Fibroblast of lung (primary cell): ENCODE results near the gene HPCAL1.

Experiments
- EZH2 ChIP-seq: IDR thresholded peaks from 2 replicates; pipeline ENCODE4 v1.5.1; 2012; ENCODE audit warnings: low read length, control low read depth, mild to moderate bottlenecking; ENCODE audit errors: missing control alignments
- TF ChIP-seq, protein P1 (sequence below), 2 donors: IDR thresholded peaks in 1 of 2; conservative IDR thresholded peaks in 1 of 2; 1 replicate in 1 of 2; 2 replicates in 1 of 2; pipeline ENCODE4 v1.5.1; 2011 to 2012; ENCODE audit warnings: low read length in 2 of 2, control low read depth in 1 of 2, inconsistent platforms in 1 of 2, low read depth in 1 of 2, mild to moderate bottlenecking in 1 of 2

GRCh38 chr2:10321622-10322021 lies 18.9 kb downstream of the HPCAL1 start:
- TF ChIP-seq, protein P1, sequence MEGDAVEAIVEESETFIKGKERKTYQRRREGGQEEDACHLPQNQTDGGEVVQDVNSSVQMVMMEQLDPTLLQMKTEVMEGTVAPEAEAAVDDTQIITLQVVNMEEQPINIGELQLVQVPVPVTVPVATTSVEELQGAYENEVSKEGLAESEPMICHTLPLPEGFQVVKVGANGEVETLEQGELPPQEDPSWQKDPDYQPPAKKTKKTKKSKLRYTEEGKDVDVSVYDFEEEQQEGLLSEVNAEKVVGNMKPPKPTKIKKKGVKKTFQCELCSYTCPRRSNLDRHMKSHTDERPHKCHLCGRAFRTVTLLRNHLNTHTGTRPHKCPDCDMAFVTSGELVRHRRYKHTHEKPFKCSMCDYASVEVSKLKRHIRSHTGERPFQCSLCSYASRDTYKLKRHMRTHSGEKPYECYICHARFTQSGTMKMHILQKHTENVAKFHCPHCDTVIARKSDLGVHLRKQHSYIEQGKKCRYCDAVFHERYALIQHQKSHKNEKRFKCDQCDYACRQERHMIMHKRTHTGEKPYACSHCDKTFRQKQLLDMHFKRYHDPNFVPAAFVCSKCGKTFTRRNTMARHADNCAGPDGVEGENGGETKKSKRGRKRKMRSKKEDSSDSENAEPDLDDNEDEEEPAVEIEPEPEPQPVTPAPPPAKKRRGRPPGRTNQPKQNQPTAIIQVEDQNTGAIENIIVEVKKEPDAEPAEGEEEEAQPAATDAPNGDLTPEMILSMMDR (conservative IDR thresholded peaks at IDR 0.05 in 1 of 2, IDR thresholded peaks at IDR 0.05 in 1 of 2; ENCODE audit: low read depth in 1 of 2, low read length in 2 of 2) = no peak
- no peak for TF ChIP-seq EZH2
